Neuronal stem cell (in vitro differentiated cells): ENCODE results near the gene NINJ2.

Source experiments
- DNase-seq: peaks from one replicate; pipeline ENCODE4 v3.0.0-alpha.2; 2013; ENCODE audit warnings: low spot score
- H2AFZ ChIP-seq: one replicate; pipeline ENCODE4 v1.6.1; 2013; ENCODE audit warnings: mild to moderate bottlenecking, low read length, inconsistent platforms
- H2AK5ac ChIP-seq: 2 replicates; pipeline ENCODE4 v1.6.1; 2013; ENCODE audit warnings: low read depth, mild to moderate bottlenecking, inconsistent platforms, low read length, moderate library complexity, mixed read lengths
- H2BK120ac ChIP-seq: 2 replicates; pipeline ENCODE4 v1.6.1; 2013; ENCODE audit warnings: low read depth, mild to moderate bottlenecking, inconsistent platforms, low read length, moderate library complexity, mixed read lengths
- H2BK12ac ChIP-seq: one replicate; pipeline ENCODE4 v1.6.1; 2013; ENCODE audit warnings: low read length, inconsistent platforms
- H2BK15ac ChIP-seq: 2 replicates; pipeline ENCODE4 v1.6.1; 2013; ENCODE audit warnings: mild to moderate bottlenecking, low read length, inconsistent platforms, mixed read lengths
- H2BK5ac ChIP-seq: one replicate; pipeline ENCODE4 v1.6.1; 2013; ENCODE audit warnings: inconsistent platforms, mild to moderate bottlenecking, low read length, moderate library complexity
- H3K14ac ChIP-seq: one replicate; pipeline ENCODE4 v1.6.1; 2013; ENCODE audit warnings: low read length, inconsistent platforms
- H3K18ac ChIP-seq: 2 replicates; pipeline ENCODE4 v1.6.1; 2013; ENCODE audit warnings: low read length, inconsistent platforms
- H3K23ac ChIP-seq: 2 replicates; pipeline ENCODE4 v1.6.1; 2013; ENCODE audit warnings: low read depth, mild to moderate bottlenecking, mixed read lengths, low read length, inconsistent platforms; ENCODE audit not compliant: poor library complexity
- H3K27ac ChIP-seq: replicated peaks from 3 replicates; pipeline ENCODE4 v1.5.1; 2013; ENCODE audit warnings: low read length, inconsistent platforms
- H3K27me3 ChIP-seq, 3 experiments: 2 replicates each; pipeline ENCODE4 v1.6.1; 2013; ENCODE audit warnings: low read length in 3 of 3, mild to moderate bottlenecking in 2 of 3, inconsistent platforms in 1 of 3, low read depth in 1 of 3, mixed read lengths in 1 of 3, moderate library complexity in 1 of 3; ENCODE audit not compliant: control insufficient read depth in 3 of 3, insufficient read depth in 3 of 3
- H3K36me3 ChIP-seq, 2 donors: replicated peaks in 1 of 2; 2 replicates each; pipeline ENCODE4 v1.6.1; 2013; ENCODE audit warnings: low read length in 2 of 2; ENCODE audit not compliant: control insufficient read depth in 2 of 2, insufficient read depth in 2 of 2
- H3K4ac ChIP-seq: 2 replicates; pipeline ENCODE4 v1.6.1; 2013; ENCODE audit warnings: inconsistent platforms, mild to moderate bottlenecking, low read length, moderate library complexity
- H3K4me1 ChIP-seq, 2 donors: 1 replicate in 1 of 2; 2 replicates in 1 of 2; pipeline ENCODE4 v1.6.1; 2013; ENCODE audit warnings: low read length in 2 of 2, low read depth in 1 of 2; ENCODE audit not compliant: control insufficient read depth in 2 of 2, insufficient read depth in 1 of 2
- H3K4me2 ChIP-seq: one replicate; pipeline ENCODE4 v1.6.1; 2013; ENCODE audit warnings: mild to moderate bottlenecking, low read length, inconsistent platforms; ENCODE audit not compliant: insufficient read depth, poor library complexity, severe bottlenecking
- H3K4me3 ChIP-seq, 2 donors: 2 replicates each; pipeline ENCODE4 v1.5.1; 2013; ENCODE audit warnings: low read length in 2 of 2, mild to moderate bottlenecking in 2 of 2, inconsistent platforms in 1 of 2, moderate library complexity in 1 of 2
- H3K79me1 ChIP-seq: one replicate; pipeline ENCODE4 v1.6.1; 2013; ENCODE audit warnings: low read depth, mild to moderate bottlenecking, inconsistent platforms, low read length, moderate library complexity
- H3K9ac ChIP-seq: one replicate; pipeline ENCODE4 v1.6.1; 2013; ENCODE audit warnings: mild to moderate bottlenecking, low read depth, low read length, inconsistent platforms; ENCODE audit not compliant: poor library complexity
- H3K9me3 ChIP-seq, 2 donors: replicated peaks in 1 of 2; 2 replicates each; pipeline versions ENCODE3 to v1.6.1; 2013; ENCODE audit warnings: low read length in 2 of 2, mild to moderate bottlenecking in 2 of 2, inconsistent platforms in 1 of 2, low read depth in 1 of 2, mixed read lengths in 1 of 2, moderate library complexity in 1 of 2; ENCODE audit not compliant: control insufficient read depth in 2 of 2, insufficient read depth in 1 of 2
- H4K8ac ChIP-seq: one replicate; pipeline ENCODE4 v1.6.1; 2013; ENCODE audit warnings: low read depth, mild to moderate bottlenecking, inconsistent platforms, low read length, moderate library complexity
- H4K91ac ChIP-seq: one replicate; pipeline ENCODE4 v1.6.1; 2013; ENCODE audit warnings: low read length, low read depth, mild to moderate bottlenecking, inconsistent platforms; ENCODE audit not compliant: poor library complexity
- WGBS, 2 donors: extraction: QIAGEN DNeasy Blood & Tissue Kit; methylation state at CpG; one replicate each; pipeline ENCODE4 v1.1.7; 2013; ENCODE audit warnings: missing lambda C conversion rate in 2 of 2, mixed read lengths in 1 of 2; ENCODE audit not compliant: insufficient read length in 2 of 2, insufficient replicate concordance in 1 of 2; ENCODE audit errors: extremely low coverage in 2 of 2; 5-methylcytosine and 5-hydroxymethylcytosine counted together

Gene NINJ2

DNA sequence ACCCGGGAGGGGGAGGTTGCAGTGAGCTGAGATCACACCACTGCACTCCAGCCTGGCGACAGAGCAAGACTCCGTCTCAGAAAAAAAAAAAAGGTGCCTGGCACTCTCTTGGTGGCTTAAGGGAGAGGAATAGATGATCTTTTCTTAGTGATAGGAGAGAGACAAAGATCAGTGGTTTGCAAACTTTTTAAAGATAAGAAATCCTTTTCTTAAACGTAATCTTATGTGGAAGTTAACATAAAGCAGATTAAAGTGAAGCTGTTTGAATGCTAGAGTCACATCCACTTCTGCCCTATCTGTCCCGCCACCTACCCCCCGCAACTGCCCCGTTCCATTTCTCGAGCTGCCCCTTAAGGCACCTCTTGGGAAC, 6.3 kb upstream of the NINJ2 start:
- H2AK5ac ChIP-seq, result no peak overlapping the region
- no peak overlapping the region for H2BK15ac ChIP-seq
- H2BK12ac ChIP-seq, result no peak overlapping the region
- no peak overlapping the region for H2BK120ac ChIP-seq
- whole genome bisulfite sequencing, 2 donors, result no CpG with 5 or more reads among the region's 8 CpGs
- H3K9me3 ChIP-seq, result no peaks in the 10 kb centered on the region
- no peak overlapping the region for H3K4me2 ChIP-seq
- H3K4ac ChIP-seq, result no peak overlapping the region
- no peak overlapping the region for H3K14ac ChIP-seq
- H3K9ac ChIP-seq, result no peak overlapping the region
- peaks cover 0 to 3% of the 10 kb centered on the region in 2 donors for H3K4me1 ChIP-seq
- DNase-seq, result no peak
- H4K91ac ChIP-seq, result no peak overlapping the region
- H3K4me3 ChIP-seq, result no peak overlapping the region
- no peak overlapping the region for H3K27ac ChIP-seq
- no peak overlapping the region for H4K8ac ChIP-seq
- no peak overlapping the region for H3K18ac ChIP-seq
- peaks cover 0 to 6% (median 0%) of the 10 kb centered on the region in 3 experiments for H3K27me3 ChIP-seq
- H2AFZ ChIP-seq, result no peak overlapping the region
- H3K79me1 ChIP-seq, result no peaks in the 10 kb centered on the region
- H3K36me3 ChIP-seq, result no peaks in the 10 kb centered on the region
- no peak overlapping the region for H3K23ac ChIP-seq
- H2BK5ac ChIP-seq, result no peak overlapping the region

- DNase-seq, result no peak
- Histone ChIP-seq H3K4me3 (no peak overlapping the region), H4K8ac (no peak overlapping the region), H3K79me1 (no peaks in the 10 kb centered on the region), H3K4ac (no peak overlapping the region), H2BK120ac (no peak overlapping the region), H2AFZ (no peak overlapping the region), H3K18ac (no peak overlapping the region), H3K4me1 (peaks cover 0 to 4% of the 10 kb centered on the region in 2 donors), H2BK5ac (no peak overlapping the region), H3K9me3 (no peaks in the 10 kb centered on the region), H3K9ac (no peak overlapping the region), H3K14ac (no peak overlapping the region), H4K91ac (no peak overlapping the region), H2AK5ac (no peak overlapping the region), H3K27me3 (peaks cover 0 to 3% (median 0%) of the 10 kb centered on the region in 3 experiments), H2BK15ac (no peak overlapping the region), H3K4me2 (no peak overlapping the region), H3K23ac (no peak overlapping the region), H2BK12ac (no peak overlapping the region), H3K36me3 (no peaks in the 10 kb centered on the region), H3K27ac (no peak overlapping the region)
- no CpG with 5 or more reads among the region's 1 CpG for WGBS, 2 donors
Measured at GRCh38 chr12:668090-668481, 4.8 kb upstream of the NINJ2 start.

DNA sequence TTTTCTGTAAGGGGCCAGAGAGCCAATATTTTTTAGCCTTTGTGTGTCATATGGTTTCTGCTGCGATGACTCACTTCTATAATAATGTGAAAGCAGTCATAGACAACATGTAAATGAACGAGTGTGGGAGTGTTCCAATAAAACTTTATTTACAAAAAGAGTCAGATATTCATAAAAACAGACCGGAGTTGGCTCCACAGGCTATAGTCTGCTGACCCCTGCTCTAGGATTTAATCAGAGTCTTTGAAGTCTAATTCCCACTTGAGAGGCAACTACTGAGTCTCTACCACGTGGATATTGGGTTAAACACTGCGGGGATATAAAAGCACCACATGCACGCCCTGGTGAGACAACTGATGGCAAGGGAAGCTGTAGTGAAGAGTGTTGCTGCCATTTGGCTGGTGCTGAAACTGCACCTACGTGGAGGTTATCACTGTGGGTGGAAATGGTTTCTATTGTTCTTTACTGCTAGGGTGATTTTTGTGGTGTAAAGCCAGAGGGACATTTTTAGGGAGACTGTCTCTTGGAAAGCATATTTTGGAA, 3.6 kb upstream of the NINJ2 start:
- WGBS, 2 donors, result no CpG with 5 or more reads among the region's 7 CpGs
- Histone ChIP-seq H3K4ac (no peak overlapping the region), H3K27me3 (peaks cover 0 to 14% (median 0%) of the 10 kb centered on the region in 3 experiments), H4K8ac (no peak overlapping the region), H2BK5ac (no peak overlapping the region), H3K27ac (no peak overlapping the region), H3K14ac (no peak overlapping the region), H3K9ac (no peak overlapping the region), H3K9me3 (no peaks in the 10 kb centered on the region), H2BK120ac (no peak overlapping the region), H4K91ac (no peak overlapping the region), H3K18ac (no peak overlapping the region), H2BK15ac (no peak overlapping the region), H3K36me3 (no peaks in the 10 kb centered on the region), H3K4me3 (no peak overlapping the region), H2BK12ac (no peak overlapping the region), H2AK5ac (no peak overlapping the region), H3K79me1 (no peaks in the 10 kb centered on the region), H2AFZ (no peak overlapping the region), H3K23ac (no peak overlapping the region), H3K4me1 (peaks cover 0 to 4% of the 10 kb centered on the region in 2 donors), H3K4me2 (no peak overlapping the region)
- no peak for DNase-seq

DNA sequence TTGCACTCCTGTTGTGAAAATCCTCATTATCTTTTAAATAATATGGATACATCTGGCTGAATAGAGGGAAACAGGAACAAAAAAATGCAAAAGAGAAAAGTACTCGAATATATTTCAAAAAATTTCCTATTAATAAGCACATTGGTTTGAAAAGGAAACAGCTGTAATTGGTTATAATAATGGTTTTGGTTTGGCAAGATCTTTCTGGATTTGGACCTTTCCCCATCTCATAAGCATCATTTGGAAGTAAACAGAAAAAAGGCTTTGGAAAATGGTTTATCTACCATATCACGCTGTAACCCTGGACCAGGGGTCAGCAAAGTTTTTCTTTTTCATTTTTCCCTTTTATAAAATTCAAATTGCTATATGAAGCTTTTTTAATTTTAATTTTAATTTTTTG, 2.8 kb upstream of the NINJ2 start:
- no peak overlapping the region for H3K23ac ChIP-seq
- no peaks in the 10 kb centered on the region for H3K79me1 ChIP-seq
- no peak overlapping the region for H4K8ac ChIP-seq
- H3K4me2 ChIP-seq, result no peak overlapping the region
- H2BK5ac ChIP-seq, result no peak overlapping the region
- H3K4ac ChIP-seq, result no peak overlapping the region
- H2BK120ac ChIP-seq, result no peak overlapping the region
- no peak overlapping the region for H2AK5ac ChIP-seq
- peaks cover 0 to 22% (median 0%) of the 10 kb centered on the region in 3 experiments for H3K27me3 ChIP-seq
- H2AFZ ChIP-seq, result no peak overlapping the region
- no peak overlapping the region for H3K4me3 ChIP-seq
- no peaks in the 10 kb centered on the region for H3K36me3 ChIP-seq
- H3K27ac ChIP-seq, result no peak overlapping the region
- no peak for DNase-seq
- no peak overlapping the region for H3K9ac ChIP-seq
- no peak overlapping the region for H3K14ac ChIP-seq
- H3K9me3 ChIP-seq, result no peaks in the 10 kb centered on the region
- H3K4me1 ChIP-seq, result peaks cover 0 to 4% of the 10 kb centered on the region in 2 donors
- H3K18ac ChIP-seq, result no peak overlapping the region
- no CpG with 5 or more reads among the region's 2 CpGs for whole genome bisulfite sequencing, 2 donors
- no peak overlapping the region for H2BK12ac ChIP-seq
- no peak overlapping the region for H4K91ac ChIP-seq
- H2BK15ac ChIP-seq, result no peak overlapping the region
